SH-SY5Y (cell line): ENCODE measurements around the gene PCSK4.

Experiments used
- GATA2 ChIP-seq: IDR thresholded peaks from 2 replicates; pipeline ENCODE4 v1.6.1; 2011; ENCODE audit warnings: mild to moderate bottlenecking, low read depth, low read length
- GATA3 ChIP-seq: IDR thresholded peaks from 2 replicates; pipeline ENCODE4 v1.6.1; 2011; ENCODE audit warnings: low read depth, mild to moderate bottlenecking, low read length, moderate library complexity

- TF ChIP-seq GATA2 (no peak), GATA3 (no peak)
Measured at GRCh38 chr19:1470305-1471009, 19.7 kb downstream of the PCSK4 start.
